ENCODE results near the gene QRFP.

Gene QRFP

GRCh38 chr9:130918101-130918825 lies 21.7 kb upstream of the QRFP start:
- no peak overlapping the region for H3K4me3 ChIP-seq (ENCODE audit: low read depth, low read length)
- DNase-seq (ENCODE audit: low read depth) = no peak
- TF ChIP-seq CTCF (IDR thresholded peaks at IDR 0.05; ENCODE audit: control insufficient read depth, extremely low read depth, insufficient read depth) = no peak

- TF ChIP-seq CTCF (IDR thresholded peaks at IDR 0.05; ENCODE audit: control insufficient read depth, extremely low read depth, insufficient read depth) = no peak
- DNase-seq (ENCODE audit: low read depth) = no peak
- H3K4me3 ChIP-seq (ENCODE audit: low read depth, low read length) = no peak overlapping the region
These were observed 20.8 kb upstream of the QRFP start for GRCh38 chr9:130917168-130917960.

GRCh38 chr9:130915096-130915447 lies 18.5 kb upstream of the QRFP start:
- H3K4me3 ChIP-seq (ENCODE audit: low read depth, low read length) = no peak overlapping the region
- TF ChIP-seq CTCF (IDR thresholded peaks at IDR 0.05; ENCODE audit: control insufficient read depth, extremely low read depth, insufficient read depth) = no peak
- DNase-seq (ENCODE audit: low read depth) = no peak

- DNase-seq (ENCODE audit: low read depth) = no peak
- no peak for TF ChIP-seq CTCF (IDR thresholded peaks at IDR 0.05; ENCODE audit: control insufficient read depth, extremely low read depth, insufficient read depth)
- H3K4me3 ChIP-seq (ENCODE audit: low read depth, low read length) = no peak overlapping the region
These were observed 17.9 kb upstream of the QRFP start for GRCh38 chr9:130914417-130915095.

GRCh38 chr9:130913599-130914416 lies 17.2 kb upstream of the QRFP start:
- H3K4me3 ChIP-seq (ENCODE audit: low read depth, low read length) = no peak overlapping the region
- TF ChIP-seq CTCF (IDR thresholded peaks at IDR 0.05; ENCODE audit: control insufficient read depth, extremely low read depth, insufficient read depth) = no peak
- no peak for DNase-seq (ENCODE audit: low read depth)

GRCh38 chr9:130912932-130913598 lies 16.5 kb upstream of the QRFP start:
- H3K4me3 ChIP-seq (ENCODE audit: low read depth, low read length) = no peak overlapping the region
- no peak for DNase-seq (ENCODE audit: low read depth)
- TF ChIP-seq CTCF (IDR thresholded peaks at IDR 0.05; ENCODE audit: control insufficient read depth, extremely low read depth, insufficient read depth) = no peak
